HG02884 (cell line): ENCODE data around the gene CRTC3.
A peak's percentile ranks its signal among the peaks of the same experiment; 100 is the strongest.
"Not testable (repeated sequence)": the region's sequence is repeated elsewhere in the genome, so short reads cannot be mapped to it uniquely, and the experiment has no call there.

Source experiments
- ATAC-seq: cut with Tn5 transposase; IDR thresholded peaks from one replicate; pipeline ENCODE4 v1.9.1; 2021; ENCODE audit warnings: mild to moderate bottlenecking, moderate library complexity; ENCODE audit not compliant: unreplicated experiment

CRTC3 gene

GRCh38 chr15:90529371-90530249 lies at the start of gene CRTC3:
Gene CRTC3, plus strand, starts transcription at chr15:90529923. Its CDS starts 149 bp downstream, at chr15:90530072.
- ATAC-seq = peak; percentile 77

GRCh38 chr15:90481023-90481422 lies 48.7 kb upstream of the CRTC3 start:
- no peak for ATAC-seq

- ATAC-seq = no peak
Observed at GRCh38 chr15:90482124-90483011, 47.4 kb upstream of the CRTC3 start.

- ATAC-seq = no peak
Observed at GRCh38 chr15:90483012-90483307, 46.8 kb upstream of the CRTC3 start.

GRCh38 chr15:90483637-90484036 lies 46.1 kb upstream of the CRTC3 start:
- no peak for ATAC-seq

- ATAC-seq = no peak
Observed at GRCh38 chr15:90487186-90487585, 42.5 kb upstream of the CRTC3 start.

GRCh38 chr15:90489514-90489913 lies 40.2 kb upstream of the CRTC3 start:
- no peak for ATAC-seq

GRCh38 chr15:90489944-90490343 lies 39.8 kb upstream of the CRTC3 start:
- no peak for ATAC-seq

GRCh38 chr15:90493647-90494046 lies 36.1 kb upstream of the CRTC3 start:
- ATAC-seq = no peak

- no peak for ATAC-seq
Observed at GRCh38 chr15:90495067-90495466, 34.7 kb upstream of the CRTC3 start.

GRCh38 chr15:90496791-90497190 lies 32.9 kb upstream of the CRTC3 start:
- ATAC-seq = no peak

GRCh38 chr15:90497376-90497775 lies 32.3 kb upstream of the CRTC3 start:
- no peak for ATAC-seq

GRCh38 chr15:90497912-90498311 lies 31.8 kb upstream of the CRTC3 start:
- no peak for ATAC-seq

- no peak for ATAC-seq
Observed at GRCh38 chr15:90500171-90500570, 29.6 kb upstream of the CRTC3 start.

- no peak for ATAC-seq
Observed at GRCh38 chr15:90501898-90502297, 27.8 kb upstream of the CRTC3 start.

- not testable (repeated sequence) for ATAC-seq
Observed at GRCh38 chr15:90510781-90511180, 18.9 kb upstream of the CRTC3 start.

- ATAC-seq = not testable (repeated sequence)
Observed at GRCh38 chr15:90511211-90511618, 18.5 kb upstream of the CRTC3 start.

- ATAC-seq = no peak
Observed at GRCh38 chr15:90512276-90512675, 17.4 kb upstream of the CRTC3 start.

GRCh38 chr15:90512981-90513380 lies 16.7 kb upstream of the CRTC3 start:
- no peak for ATAC-seq

- ATAC-seq = no peak
Observed at GRCh38 chr15:90513448-90513847, 16.3 kb upstream of the CRTC3 start.

- not testable (repeated sequence) for ATAC-seq
Observed at GRCh38 chr15:90513893-90514292, 15.8 kb upstream of the CRTC3 start.

GRCh38 chr15:90519688-90520087 lies 10.0 kb upstream of the CRTC3 start:
- no peak for ATAC-seq
